Glutamatergic neuron (in vitro differentiated cells): ENCODE results near the gene KMT2B. TPM values are rescaled to one million over a fixed set of nuclear protein-coding genes. Genes with fewer than 3 reads are reported as not detected.

ENCODE experiments used
- DNase-seq: peaks from one replicate; pipeline ENCODE4 v3.0.0; 2022
- H3K27ac Mint-ChIP-seq: one replicate; pipeline ENCODE4 v1.8.0; 2020; ENCODE audit warnings: mild to moderate bottlenecking, mixed read lengths, inconsistent platforms; ENCODE audit not compliant: unreplicated experiment
- H3K27me3 Mint-ChIP-seq: one replicate; pipeline ENCODE4 v1.8.0; 2020; ENCODE audit warnings: mild to moderate bottlenecking, moderate library complexity, mixed read lengths, inconsistent platforms; ENCODE audit not compliant: unreplicated experiment
- H3K36me3 Mint-ChIP-seq: one replicate; pipeline ENCODE4 v1.8.0; 2020; ENCODE audit warnings: mild to moderate bottlenecking, mixed read lengths, inconsistent platforms; ENCODE audit not compliant: unreplicated experiment
- H3K4me1 Mint-ChIP-seq: one replicate; pipeline ENCODE4 v1.8.0; 2020; ENCODE audit warnings: mild to moderate bottlenecking, low read depth, mixed read lengths, inconsistent platforms; ENCODE audit not compliant: unreplicated experiment
- H3K4me3 Mint-ChIP-seq: one replicate; pipeline ENCODE4 v1.8.0; 2020; ENCODE audit warnings: mild to moderate bottlenecking, mixed read lengths, inconsistent platforms; ENCODE audit not compliant: unreplicated experiment
- H3K9me3 Mint-ChIP-seq: one replicate; pipeline ENCODE4 v1.8.0; 2020; ENCODE audit warnings: mild to moderate bottlenecking, moderate library complexity, mixed read lengths, inconsistent platforms; ENCODE audit not compliant: unreplicated experiment
- CTCF ChIP-seq: fragments of 200-600 bp; sonication (generic); IDR thresholded peaks from one replicate; pipeline ENCODE4 v1.5.0; 2021; ENCODE audit not compliant: partially characterized antibody, unreplicated experiment
- total RNA-seq: library from RNA; stranded (reverse); fragmentation: NEBNext Ultra II Directional; extraction: Animal tissue kit (Norgen Biotek cat#: 25700); gene quantifications from one replicate; pipeline ENCODE4 v1.2.1, GENCODE V29; 2021; ENCODE audit not compliant: unreplicated experiment

Gene KMT2B
- total RNA-seq, 1 donor from 2014 or later: 60.8 TPM

GRCh38 chr19:35755131-35755549 is 37.3 kb downstream of the KMT2B start:
- H3K4me3 Mint-ChIP-seq: peak overlapping the region; percentile 70
- H3K27ac Mint-ChIP-seq: peak overlapping the region; percentile 23

GRCh38 chr19:35755550-35756376 is 38.0 kb downstream of the KMT2B start:
- Mint-ChIP-seq H3K9me3 (peaks cover 13% of the 10 kb centered on the region), H3K36me3 (no peaks in the 10 kb centered on the region), H3K4me3 (peak overlapping the region; percentile 84), H3K4me1 (peaks cover 14% of the 10 kb centered on the region), H3K27me3 (peaks cover 18% of the 10 kb centered on the region), H3K27ac (peak overlapping the region; percentile 67)
- TF ChIP-seq CTCF: no peak
- DNase-seq: no peak

More at GRCh38 chr19:35755131-35755549, 37.3 kb downstream of the KMT2B start:
- Mint-ChIP-seq H3K27me3 (peaks cover 18% of the 10 kb centered on the region), H3K9me3 (peaks cover 13% of the 10 kb centered on the region), H3K36me3 (no peaks in the 10 kb centered on the region), H3K4me1 (peaks cover 14% of the 10 kb centered on the region)
- no peak for DNase-seq
- no peak for TF ChIP-seq CTCF

GRCh38 chr19:35756377-35757230 is 38.8 kb downstream of the KMT2B start, which contains the start of gene HSPB6:
Gene HSPB6 (minus strand): TSS chr19:35757029. CDS start chr19:35757008, 21 bp downstream.
- H3K9me3 Mint-ChIP-seq: peaks cover 13% of the 10 kb centered on the region
- peak; percentile 68 for DNase-seq
- no peaks in the 10 kb centered on the region for H3K36me3 Mint-ChIP-seq
- H3K4me1 Mint-ChIP-seq: peaks cover 14% of the 10 kb centered on the region
- H3K27me3 Mint-ChIP-seq: peaks cover 18% of the 10 kb centered on the region
- peak within 1 kb of the TSS; percentile 92 for H3K4me3 Mint-ChIP-seq
- H3K27ac Mint-ChIP-seq: peak within 1 kb of the TSS; percentile 95
- TF ChIP-seq CTCF: no peak

- DNase-seq: peak; percentile 67
- H3K36me3 Mint-ChIP-seq: no peaks in the 10 kb centered on the region
- TF ChIP-seq CTCF: no peak
- H3K4me1 Mint-ChIP-seq: peaks cover 14% of the 10 kb centered on the region
- peak overlapping the region; percentile 95 for H3K27ac Mint-ChIP-seq
- H3K9me3 Mint-ChIP-seq: peaks cover 13% of the 10 kb centered on the region
- H3K4me3 Mint-ChIP-seq: peak overlapping the region; percentile 92
- peaks cover 18% of the 10 kb centered on the region for H3K27me3 Mint-ChIP-seq
These were observed 39.5 kb downstream of the KMT2B start for GRCh38 chr19:35757231-35757748.
